HEK293 (cell line): ENCODE results near the gene GNAT1.

Source experiments
- CTCF ChIA-PET: fragments of 350-600 bp; formaldehyde crosslinking; extraction: SDS; loops from one replicate; lab custom pipeline; 2021; ENCODE audit warnings: antibody characterized with exemption; lab: Yijun Ruan, JAX
- POLR2A ChIA-PET: fragments of 300-600 bp; formaldehyde crosslinking; extraction: SDS; loops from one replicate; lab custom pipeline; 2020; ENCODE audit warnings: antibody characterized with exemption, inconsistent platforms; lab: Yijun Ruan, JAX
- H3K27ac ChIP-seq: fragments of 200-500 bp; sonication (Bioruptor generic); 2 replicates; pipeline ENCODE4 v1.5.1; 2014; ENCODE audit warnings: low read depth, low read length, control low read depth, inconsistent platforms; ENCODE audit errors: extremely low read depth
- H3K36me3 ChIP-seq, 2 experiments: fragments of 200-500 bp in 1 of 2; sonication (Bioruptor generic) in 1 of 2; 1 replicate in 1 of 2; 2 replicates in 1 of 2; pipeline ENCODE4 v1.5.1; 2014 to 2017; ENCODE audit warnings: inconsistent platforms in 2 of 2, low read length in 2 of 2; ENCODE audit not compliant: control insufficient read depth in 2 of 2, insufficient read depth in 1 of 2
- H3K4me1 ChIP-seq: fragments of 200-500 bp; sonication (Bioruptor generic); 2 replicates; pipeline ENCODE4 v1.5.1; 2014; ENCODE audit warnings: mild to moderate bottlenecking, low read length, inconsistent platforms; ENCODE audit not compliant: control insufficient read depth, insufficient read depth
- H3K4me3 ChIP-seq: 2 replicates; pipeline ENCODE4 v1.5.1; 2011; ENCODE audit warnings: low read depth, mild to moderate bottlenecking, control low read depth, low read length, moderate library complexity
- H3K9me3 ChIP-seq: fragments of 200-500 bp; sonication (Bioruptor generic); 2 replicates; pipeline ENCODE4 v1.5.1; 2014; ENCODE audit warnings: low read depth, low read length, inconsistent platforms; ENCODE audit not compliant: control insufficient read depth, insufficient read depth
- KLF1 ChIP-seq: fragments of 450-650 bp; formaldehyde crosslinking; IDR thresholded peaks from 2 replicates; pipeline ENCODE4 v1.5.1; 2016; ENCODE audit warnings: missing biosample characterization, missing genetic modification characterization
- PATZ1 ChIP-seq: fragments of 450-650 bp; formaldehyde crosslinking; IDR thresholded peaks from 2 replicates; pipeline ENCODE4 v1.5.1; 2016; ENCODE audit warnings: missing biosample characterization, missing genetic modification characterization
- WT1 ChIP-seq: fragments of 450-650 bp; formaldehyde crosslinking; IDR thresholded peaks from 2 replicates; pipeline ENCODE4 v1.5.1; 2016; ENCODE audit warnings: missing biosample characterization, missing genetic modification characterization
- YY2 ChIP-seq: fragments of 450-650 bp; formaldehyde crosslinking; IDR thresholded peaks from 2 replicates; pipeline ENCODE4 v1.5.1; 2016; ENCODE audit warnings: missing biosample characterization, missing genetic modification characterization
- ZNF148 ChIP-seq: fragments of 450-650 bp; formaldehyde crosslinking; IDR thresholded peaks from 2 replicates; pipeline ENCODE4 v1.5.0; 2017; ENCODE audit warnings: missing biosample characterization, missing genetic modification characterization, borderline replicate concordance
- ZNF202 ChIP-seq: fragments of 450-650 bp; formaldehyde crosslinking; IDR thresholded peaks from 2 replicates; pipeline ENCODE4 v1.5.1; 2016; ENCODE audit warnings: missing biosample characterization, missing genetic modification characterization, borderline replicate concordance
- ZNF239 ChIP-seq: fragments of 450-650 bp; formaldehyde crosslinking; IDR thresholded peaks from 2 replicates; pipeline ENCODE4 v1.5.1; 2016; ENCODE audit warnings: missing biosample characterization, missing genetic modification characterization
- ZNF266 ChIP-seq: fragments of 450-650 bp; formaldehyde crosslinking; IDR thresholded peaks from 2 replicates; pipeline ENCODE4 v1.5.1; 2016; ENCODE audit warnings: missing biosample characterization, missing genetic modification characterization, low read depth
- ZNF341 ChIP-seq: fragments of 450-650 bp; formaldehyde crosslinking; IDR thresholded peaks from 2 replicates; pipeline ENCODE4; 2016; ENCODE audit warnings: low read depth, missing biosample characterization, missing genetic modification characterization
- ZNF391 ChIP-seq: fragments of 450-650 bp; formaldehyde crosslinking; IDR thresholded peaks from 2 replicates; pipeline ENCODE4 v1.5.1; 2016; ENCODE audit warnings: low read depth, missing biosample characterization, missing genetic modification characterization, borderline replicate concordance
- ZNF423 ChIP-seq: fragments of 450-650 bp; formaldehyde crosslinking; IDR thresholded peaks from 2 replicates; pipeline ENCODE4 v1.5.1; 2016; ENCODE audit warnings: missing biosample characterization, missing genetic modification characterization
- ZNF558 ChIP-seq: fragments of 450-650 bp; formaldehyde crosslinking; IDR thresholded peaks from 2 replicates; pipeline ENCODE4 v1.5.1; 2016; ENCODE audit warnings: missing biosample characterization, missing genetic modification characterization
- ZNF561 ChIP-seq: fragments of 450-650 bp; IDR thresholded peaks from 2 replicates; pipeline ENCODE4 v1.5.1; 2018; ENCODE audit warnings: missing biosample characterization, missing genetic modification characterization, borderline replicate concordance
- ZNF776 ChIP-seq: fragments of 450-650 bp; formaldehyde crosslinking; IDR thresholded peaks from 2 replicates; pipeline ENCODE4 v1.5.0; 2017; ENCODE audit warnings: missing biosample characterization, missing genetic modification characterization, borderline replicate concordance
- ZNF785 ChIP-seq: fragments of 450-650 bp; formaldehyde crosslinking; IDR thresholded peaks from 2 replicates; pipeline ENCODE4 v1.5.1; 2016; ENCODE audit warnings: missing biosample characterization, missing genetic modification characterization
- TF ChIP-seq, protein P1 (sequence below): fragments of 450-650 bp; formaldehyde crosslinking; conservative IDR thresholded peaks from 2 replicates; pipeline ENCODE4 v1.5.1; 2016; ENCODE audit warnings: low read depth, missing biosample characterization, missing genetic modification characterization
- TF ChIP-seq, protein P2 (sequence below): fragments of 450-650 bp; formaldehyde crosslinking; IDR thresholded peaks from 2 replicates; pipeline ENCODE4 v1.5.1; 2016; ENCODE audit warnings: missing biosample characterization, missing genetic modification characterization
- TF ChIP-seq, protein P3 (sequence below): fragments of 450-650 bp; formaldehyde crosslinking; IDR thresholded peaks from 2 replicates; pipeline ENCODE4 v1.5.1; 2017; ENCODE audit warnings: missing biosample characterization, missing genetic modification characterization
- TF ChIP-seq, protein P4 (sequence below): IDR thresholded peaks from 2 replicates; pipeline ENCODE4 v1.6.1; 2011; ENCODE audit warnings: mild to moderate bottlenecking, low read depth, low read length, borderline replicate concordance
- TF ChIP-seq, protein P5 (sequence below): fragments of 450-650 bp; formaldehyde crosslinking; IDR thresholded peaks from 2 replicates; pipeline ENCODE4 v1.5.1; 2017; ENCODE audit warnings: missing biosample characterization, missing genetic modification characterization

GNAT1 gene

DNA sequence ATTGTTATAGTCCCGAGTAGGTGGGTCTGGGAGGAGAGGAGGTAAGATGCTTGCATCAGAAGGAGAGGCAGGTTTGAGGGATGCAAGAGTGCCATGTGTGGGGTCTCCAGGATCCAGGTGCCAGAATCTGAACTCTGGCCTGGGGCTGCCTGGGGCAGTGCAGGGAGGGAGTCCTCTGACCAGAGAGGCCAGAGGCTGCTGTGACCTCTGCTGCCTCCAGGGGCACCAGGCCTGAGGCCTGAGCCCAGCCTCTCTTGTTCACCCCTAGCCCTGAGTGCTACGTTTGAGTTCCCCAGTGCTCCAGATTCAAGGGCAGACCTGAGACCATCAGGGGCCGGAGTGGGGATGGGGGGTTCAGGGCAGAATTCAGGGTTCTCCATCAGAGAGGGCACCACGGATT lies 21.1 kb downstream of the GNAT1 start:
- ChIA-PET POLR2A (no interaction called here), CTCF (interaction anchor here (0.6 to 17.6 kb wide), 3 partner anchors 19 to 80 kb away, joined by 3 to 237 read pairs (median 3); partner anchors contain the start of gene GNAT1)

More for the DNA sequence above, 21.1 kb downstream of the GNAT1 start:
- Histone ChIP-seq H3K9me3 (no peaks in the 10 kb centered on the region), H3K27ac (no peak overlapping the region), H3K4me1 (no peaks in the 10 kb centered on the region), H3K4me3 (no peak overlapping the region), H3K36me3 (no peaks in the 10 kb centered on the region)
- TF ChIP-seq, protein P1, sequence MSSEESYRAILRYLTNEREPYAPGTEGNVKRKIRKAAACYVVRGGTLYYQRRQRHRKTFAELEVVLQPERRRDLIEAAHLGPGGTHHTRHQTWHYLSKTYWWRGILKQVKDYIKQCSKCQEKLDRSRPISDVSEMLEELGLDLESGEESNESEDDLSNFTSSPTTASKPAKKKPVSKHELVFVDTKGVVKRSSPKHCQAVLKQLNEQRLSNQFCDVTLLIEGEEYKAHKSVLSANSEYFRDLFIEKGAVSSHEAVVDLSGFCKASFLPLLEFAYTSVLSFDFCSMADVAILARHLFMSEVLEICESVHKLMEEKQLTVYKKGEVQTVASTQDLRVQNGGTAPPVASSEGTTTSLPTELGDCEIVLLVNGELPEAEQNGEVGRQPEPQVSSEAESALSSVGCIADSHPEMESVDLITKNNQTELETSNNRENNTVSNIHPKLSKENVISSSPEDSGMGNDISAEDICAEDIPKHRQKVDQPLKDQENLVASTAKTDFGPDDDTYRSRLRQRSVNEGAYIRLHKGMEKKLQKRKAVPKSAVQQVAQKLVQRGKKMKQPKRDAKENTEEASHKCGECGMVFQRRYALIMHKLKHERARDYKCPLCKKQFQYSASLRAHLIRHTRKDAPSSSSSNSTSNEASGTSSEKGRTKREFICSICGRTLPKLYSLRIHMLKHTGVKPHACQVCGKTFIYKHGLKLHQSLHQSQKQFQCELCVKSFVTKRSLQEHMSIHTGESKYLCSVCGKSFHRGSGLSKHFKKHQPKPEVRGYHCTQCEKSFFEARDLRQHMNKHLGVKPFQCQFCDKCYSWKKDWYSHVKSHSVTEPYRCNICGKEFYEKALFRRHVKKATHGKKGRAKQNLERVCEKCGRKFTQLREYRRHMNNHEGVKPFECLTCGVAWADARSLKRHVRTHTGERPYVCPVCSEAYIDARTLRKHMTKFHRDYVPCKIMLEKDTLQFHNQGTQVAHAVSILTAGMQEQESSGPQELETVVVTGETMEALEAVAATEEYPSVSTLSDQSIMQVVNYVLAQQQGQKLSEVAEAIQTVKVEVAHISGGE (tag by site-specific recombination): no peak
- TF ChIP-seq, protein P2, sequence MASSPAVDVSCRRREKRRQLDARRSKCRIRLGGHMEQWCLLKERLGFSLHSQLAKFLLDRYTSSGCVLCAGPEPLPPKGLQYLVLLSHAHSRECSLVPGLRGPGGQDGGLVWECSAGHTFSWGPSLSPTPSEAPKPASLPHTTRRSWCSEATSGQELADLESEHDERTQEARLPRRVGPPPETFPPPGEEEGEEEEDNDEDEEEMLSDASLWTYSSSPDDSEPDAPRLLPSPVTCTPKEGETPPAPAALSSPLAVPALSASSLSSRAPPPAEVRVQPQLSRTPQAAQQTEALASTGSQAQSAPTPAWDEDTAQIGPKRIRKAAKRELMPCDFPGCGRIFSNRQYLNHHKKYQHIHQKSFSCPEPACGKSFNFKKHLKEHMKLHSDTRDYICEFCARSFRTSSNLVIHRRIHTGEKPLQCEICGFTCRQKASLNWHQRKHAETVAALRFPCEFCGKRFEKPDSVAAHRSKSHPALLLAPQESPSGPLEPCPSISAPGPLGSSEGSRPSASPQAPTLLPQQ (tag by site-specific recombination): no peak
- TF ChIP-seq ZNF785 (tag by site-specific recombination) (no peak), ZNF239 (tag by site-specific recombination) (no peak), ZNF423 (no peak), ZNF776 (no peak), ZNF391 (no peak), ZNF341 (tag by site-specific recombination) (no peak), PATZ1 (no peak), ZNF266 (tag by site-specific recombination) (no peak), WT1 (no peak), ZNF202 (no peak), ZNF148 (tag by site-specific recombination) (no peak), KLF1 (tag by site-specific recombination) (no peak), YY2 (tag by site-specific recombination) (no peak), ZNF558 (tag by site-specific recombination) (no peak), ZNF561 (tag by site-specific recombination) (no peak)
- TF ChIP-seq, protein P3, sequence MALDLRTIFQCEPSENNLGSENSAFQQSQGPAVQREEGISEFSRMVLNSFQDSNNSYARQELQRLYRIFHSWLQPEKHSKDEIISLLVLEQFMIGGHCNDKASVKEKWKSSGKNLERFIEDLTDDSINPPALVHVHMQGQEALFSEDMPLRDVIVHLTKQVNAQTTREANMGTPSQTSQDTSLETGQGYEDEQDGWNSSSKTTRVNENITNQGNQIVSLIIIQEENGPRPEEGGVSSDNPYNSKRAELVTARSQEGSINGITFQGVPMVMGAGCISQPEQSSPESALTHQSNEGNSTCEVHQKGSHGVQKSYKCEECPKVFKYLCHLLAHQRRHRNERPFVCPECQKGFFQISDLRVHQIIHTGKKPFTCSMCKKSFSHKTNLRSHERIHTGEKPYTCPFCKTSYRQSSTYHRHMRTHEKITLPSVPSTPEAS: no peak
- TF ChIP-seq, protein P4, sequence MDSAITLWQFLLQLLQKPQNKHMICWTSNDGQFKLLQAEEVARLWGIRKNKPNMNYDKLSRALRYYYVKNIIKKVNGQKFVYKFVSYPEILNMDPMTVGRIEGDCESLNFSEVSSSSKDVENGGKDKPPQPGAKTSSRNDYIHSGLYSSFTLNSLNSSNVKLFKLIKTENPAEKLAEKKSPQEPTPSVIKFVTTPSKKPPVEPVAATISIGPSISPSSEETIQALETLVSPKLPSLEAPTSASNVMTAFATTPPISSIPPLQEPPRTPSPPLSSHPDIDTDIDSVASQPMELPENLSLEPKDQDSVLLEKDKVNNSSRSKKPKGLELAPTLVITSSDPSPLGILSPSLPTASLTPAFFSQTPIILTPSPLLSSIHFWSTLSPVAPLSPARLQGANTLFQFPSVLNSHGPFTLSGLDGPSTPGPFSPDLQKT: no peak
- TF ChIP-seq, protein P5, sequence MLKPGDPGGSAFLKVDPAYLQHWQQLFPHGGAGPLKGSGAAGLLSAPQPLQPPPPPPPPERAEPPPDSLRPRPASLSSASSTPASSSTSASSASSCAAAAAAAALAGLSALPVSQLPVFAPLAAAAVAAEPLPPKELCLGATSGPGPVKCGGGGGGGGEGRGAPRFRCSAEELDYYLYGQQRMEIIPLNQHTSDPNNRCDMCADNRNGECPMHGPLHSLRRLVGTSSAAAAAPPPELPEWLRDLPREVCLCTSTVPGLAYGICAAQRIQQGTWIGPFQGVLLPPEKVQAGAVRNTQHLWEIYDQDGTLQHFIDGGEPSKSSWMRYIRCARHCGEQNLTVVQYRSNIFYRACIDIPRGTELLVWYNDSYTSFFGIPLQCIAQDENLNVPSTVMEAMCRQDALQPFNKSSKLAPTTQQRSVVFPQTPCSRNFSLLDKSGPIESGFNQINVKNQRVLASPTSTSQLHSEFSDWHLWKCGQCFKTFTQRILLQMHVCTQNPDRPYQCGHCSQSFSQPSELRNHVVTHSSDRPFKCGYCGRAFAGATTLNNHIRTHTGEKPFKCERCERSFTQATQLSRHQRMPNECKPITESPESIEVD: no peak
